ENCODE measurements around the gene NAV3. TPM values are rescaled to one million over a fixed set of nuclear protein-coding genes. Genes with fewer than 3 reads are reported as not detected.

Gene NAV3
- total RNA-seq, 1 donor from 2014 or later, result 8.1 TPM

- Mint-ChIP-seq H3K4me3 (ENCODE audit: unreplicated experiment) (no peak overlapping the region), H3K27me3 (ENCODE audit: unreplicated experiment) (no peaks in the 10 kb centered on the region), H3K9me3 (ENCODE audit: unreplicated experiment) (no peaks in the 10 kb centered on the region), H3K36me3 (ENCODE audit: unreplicated experiment) (peaks cover 10% of the 10 kb centered on the region), H3K27ac (ENCODE audit: unreplicated experiment) (no peak overlapping the region), H3K4me1 (ENCODE audit: unreplicated experiment) (peaks cover 14% of the 10 kb centered on the region)
- no peak for TF ChIP-seq CTCF (IDR thresholded peaks at IDR 0.05)
- DNase-seq (ENCODE audit: extremely low spot score, unreplicated experiment), result no peak
These were observed 374.2 kb downstream of the NAV3 start for GRCh38 chr12:78204926-78205325.

- Mint-ChIP-seq H3K27ac (ENCODE audit: unreplicated experiment) (no peak overlapping the region), H3K9me3 (ENCODE audit: unreplicated experiment) (no peaks in the 10 kb centered on the region), H3K4me1 (ENCODE audit: unreplicated experiment) (peaks cover 31% of the 10 kb centered on the region), H3K27me3 (ENCODE audit: unreplicated experiment) (no peaks in the 10 kb centered on the region), H3K4me3 (ENCODE audit: unreplicated experiment) (no peak overlapping the region), H3K36me3 (ENCODE audit: unreplicated experiment) (no peaks in the 10 kb centered on the region)
- DNase-seq (ENCODE audit: extremely low spot score, unreplicated experiment), result no peak
- TF ChIP-seq CTCF (IDR thresholded peaks at IDR 0.05), result no peak
These were observed 377.4 kb downstream of the NAV3 start for GRCh38 chr12:78208092-78208491.

- no peak overlapping the region for H3K4me3 Mint-ChIP-seq (ENCODE audit: unreplicated experiment)
- TF ChIP-seq CTCF (IDR thresholded peaks at IDR 0.05), result no peak
- H3K27me3 Mint-ChIP-seq (ENCODE audit: unreplicated experiment), result no peaks in the 10 kb centered on the region
- H3K4me1 Mint-ChIP-seq (ENCODE audit: unreplicated experiment), result peaks cover 27% of the 10 kb centered on the region
- peak overlapping the region; percentile 29 for H3K27ac Mint-ChIP-seq (ENCODE audit: unreplicated experiment)
- H3K9me3 Mint-ChIP-seq (ENCODE audit: unreplicated experiment), result no peaks in the 10 kb centered on the region
- DNase-seq (ENCODE audit: extremely low spot score, unreplicated experiment), result no peak
- no peaks in the 10 kb centered on the region for H3K36me3 Mint-ChIP-seq (ENCODE audit: unreplicated experiment)
These were observed 379.3 kb downstream of the NAV3 start for GRCh38 chr12:78209846-78210505.

- DNase-seq (ENCODE audit: extremely low spot score, unreplicated experiment), result no peak
- peaks cover 25% of the 10 kb centered on the region for H3K4me1 Mint-ChIP-seq (ENCODE audit: unreplicated experiment)
- no peak for TF ChIP-seq CTCF (IDR thresholded peaks at IDR 0.05)
- H3K9me3 Mint-ChIP-seq (ENCODE audit: unreplicated experiment), result no peaks in the 10 kb centered on the region
- H3K36me3 Mint-ChIP-seq (ENCODE audit: unreplicated experiment), result no peaks in the 10 kb centered on the region
- no peaks in the 10 kb centered on the region for H3K27me3 Mint-ChIP-seq (ENCODE audit: unreplicated experiment)
- no peak overlapping the region for H3K4me3 Mint-ChIP-seq (ENCODE audit: unreplicated experiment)
- no peak overlapping the region for H3K27ac Mint-ChIP-seq (ENCODE audit: unreplicated experiment)
These were observed 379.8 kb downstream of the NAV3 start for GRCh38 chr12:78210506-78210860.

- no peak overlapping the region for H3K27ac Mint-ChIP-seq (ENCODE audit: unreplicated experiment)
- H3K4me3 Mint-ChIP-seq (ENCODE audit: unreplicated experiment), result no peak overlapping the region
- no peaks in the 10 kb centered on the region for H3K9me3 Mint-ChIP-seq (ENCODE audit: unreplicated experiment)
- no peaks in the 10 kb centered on the region for H3K27me3 Mint-ChIP-seq (ENCODE audit: unreplicated experiment)
- no peaks in the 10 kb centered on the region for H3K36me3 Mint-ChIP-seq (ENCODE audit: unreplicated experiment)
- no peak for DNase-seq (ENCODE audit: extremely low spot score, unreplicated experiment)
- no peak for TF ChIP-seq CTCF (IDR thresholded peaks at IDR 0.05)
- peaks cover 25% of the 10 kb centered on the region for H3K4me1 Mint-ChIP-seq (ENCODE audit: unreplicated experiment)
These were observed 380.2 kb downstream of the NAV3 start for GRCh38 chr12:78210894-78211302.
